Activated effector memory CD4-positive, alpha-beta T cell treated with Interleukin-2 at 50 U/mL for 16 hours (primary cell): ENCODE data around the gene TRMT61A.
A peak's percentile ranks its signal among the peaks of the same experiment; 100 is the strongest.
"Not testable (repeated sequence)": the region's sequence is repeated elsewhere in the genome, so short reads cannot be mapped to it uniquely, and the experiment has no call there.

Experiments
- DNase-seq: peaks from one replicate; pipeline ENCODE4 v3.0.0-alpha.2; 2020

The TRMT61A gene

GRCh38 chr14:103509864-103510723 lies 18.9 kb upstream of the TRMT61A start:
- DNase-seq = no peak

DNA sequence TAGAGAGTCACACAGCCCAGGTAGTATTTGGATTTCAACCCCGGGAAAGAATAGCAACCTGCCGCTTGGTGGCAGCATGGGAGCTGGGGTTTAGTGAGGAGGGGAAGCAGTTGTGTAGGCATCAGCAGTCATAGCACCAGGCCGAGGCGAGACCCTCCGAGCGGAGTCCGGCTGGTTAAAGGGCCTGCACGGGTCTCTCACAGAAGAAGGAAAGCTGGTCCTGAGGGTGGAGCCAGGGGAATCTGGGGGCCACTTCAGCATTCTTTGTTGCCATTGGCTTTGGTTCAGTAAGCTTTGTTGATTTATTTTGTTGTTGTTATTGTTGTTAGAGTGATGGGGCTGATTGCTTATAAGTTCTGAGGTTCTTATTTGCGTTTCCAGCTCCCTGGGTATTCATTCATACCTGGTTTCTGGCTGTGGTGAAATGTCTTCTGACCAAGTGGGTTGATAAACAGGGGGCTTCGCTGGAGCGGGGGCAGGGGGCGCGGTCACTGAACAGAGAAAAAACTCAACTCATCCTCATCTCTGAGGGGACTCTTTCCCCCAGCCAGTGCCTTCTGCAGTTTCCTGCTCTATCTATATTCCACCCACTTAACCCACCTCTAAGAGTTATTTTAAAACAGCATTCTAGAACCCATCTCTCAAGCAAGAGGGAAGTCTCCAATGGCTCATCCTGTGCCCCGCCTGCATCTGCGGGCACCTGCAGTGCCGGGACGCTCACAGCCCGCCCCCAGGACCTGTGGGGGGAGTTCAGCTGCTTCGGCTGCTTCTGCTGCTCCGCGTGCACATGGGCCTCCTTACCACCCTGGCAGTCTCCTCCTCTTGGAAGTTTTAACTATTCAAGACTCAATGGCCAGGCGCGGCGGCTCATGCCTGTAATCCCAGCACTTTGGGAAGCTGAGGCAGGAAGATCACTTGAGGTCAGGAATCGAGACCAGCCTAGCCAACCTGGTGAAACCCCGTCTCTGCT lies 18.0 kb upstream of the TRMT61A start:
- no peak for DNase-seq

DNA sequence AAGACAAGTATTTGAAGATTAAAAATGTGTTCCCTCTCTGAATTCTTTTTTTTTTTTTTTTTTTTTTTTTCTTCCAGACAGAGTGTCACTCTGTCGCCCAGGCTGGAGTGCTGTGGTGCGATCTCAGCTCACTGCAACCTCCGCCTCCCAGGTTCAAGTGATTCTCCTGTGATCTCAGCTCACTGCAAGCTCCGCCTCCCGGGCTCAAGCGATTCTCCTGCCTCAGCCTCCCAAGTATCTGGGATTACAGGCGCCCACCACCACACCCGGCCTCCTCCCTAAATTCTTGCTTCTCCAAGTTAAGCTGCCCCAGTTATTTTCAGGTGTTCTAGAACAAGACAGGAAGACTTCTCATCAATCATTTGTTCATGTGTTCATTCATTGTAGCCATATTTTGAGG lies 16.8 kb upstream of the TRMT61A start:
- not testable (repeated sequence) for DNase-seq

DNA sequence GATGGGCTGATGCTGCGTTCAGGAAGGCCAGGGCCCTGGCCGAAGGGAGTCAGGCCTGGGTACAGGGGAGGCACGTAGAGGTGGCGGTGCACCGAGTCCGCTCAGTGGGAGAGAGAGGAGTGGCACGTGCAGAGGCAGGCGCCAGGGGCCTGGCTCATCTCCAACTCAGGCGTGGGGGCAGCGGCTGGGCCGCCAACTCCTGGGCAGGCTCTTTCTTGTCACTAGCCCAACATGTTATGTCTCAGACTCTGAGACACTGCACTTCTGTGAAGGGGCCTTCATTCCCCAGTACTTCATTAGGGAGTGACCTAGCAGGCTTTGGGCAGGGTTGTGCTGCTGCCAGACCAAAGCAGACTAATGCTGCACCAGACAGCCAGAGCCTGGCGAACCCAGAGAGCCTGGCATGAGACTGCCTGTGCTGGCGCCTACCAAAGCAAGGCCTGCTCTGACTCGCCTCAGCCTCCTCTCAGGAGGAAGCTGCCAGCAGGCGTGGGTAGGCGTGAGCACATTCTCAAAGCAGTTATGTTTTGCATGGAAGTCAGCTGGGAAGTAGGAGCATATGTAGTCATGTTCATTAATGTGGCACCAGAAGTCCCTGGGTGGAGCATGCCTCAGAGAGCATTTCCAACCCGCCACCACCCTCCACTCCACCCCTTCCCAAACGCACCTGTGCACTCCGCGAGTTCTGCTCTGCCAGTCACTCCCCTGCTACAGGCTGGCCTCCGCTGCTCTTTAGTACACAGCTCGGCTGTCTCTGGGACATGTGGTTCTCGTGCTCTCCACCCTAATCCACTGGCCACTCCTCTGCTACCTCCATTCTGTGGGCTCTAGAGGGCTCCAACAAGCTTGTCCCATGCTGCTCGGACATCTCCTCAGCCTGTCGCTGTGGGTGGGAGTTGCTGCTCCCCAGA lies 16.0 kb upstream of the TRMT61A start:
- DNase-seq = no peak

- no peak for DNase-seq
These were observed 14.2 kb upstream of the TRMT61A start for GRCh38 chr14:103514596-103515421.

GRCh38 chr14:103516426-103517173 lies 12.4 kb upstream of the TRMT61A start:
- no peak for DNase-seq

DNA sequence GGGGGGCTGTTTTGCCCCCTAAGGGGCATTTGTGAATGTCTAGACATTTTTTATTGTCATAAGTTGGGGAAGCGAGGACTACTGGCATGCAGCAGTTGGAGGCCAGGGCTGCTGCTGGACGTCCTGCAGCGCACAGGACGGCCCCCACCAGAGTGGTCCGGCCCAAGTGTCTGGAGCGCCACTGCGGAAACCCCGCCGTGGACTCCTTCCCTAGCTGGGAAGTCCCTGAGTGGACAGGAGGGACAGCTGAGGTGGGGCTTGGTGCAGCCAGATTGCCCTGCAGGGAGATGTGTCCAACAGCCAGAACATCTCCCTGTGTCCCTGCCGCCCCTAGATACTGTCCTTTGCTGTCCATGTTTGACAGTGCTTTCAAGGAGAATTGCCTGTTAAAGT lies 11.8 kb upstream of the TRMT61A start:
- DNase-seq = no peak

DNA sequence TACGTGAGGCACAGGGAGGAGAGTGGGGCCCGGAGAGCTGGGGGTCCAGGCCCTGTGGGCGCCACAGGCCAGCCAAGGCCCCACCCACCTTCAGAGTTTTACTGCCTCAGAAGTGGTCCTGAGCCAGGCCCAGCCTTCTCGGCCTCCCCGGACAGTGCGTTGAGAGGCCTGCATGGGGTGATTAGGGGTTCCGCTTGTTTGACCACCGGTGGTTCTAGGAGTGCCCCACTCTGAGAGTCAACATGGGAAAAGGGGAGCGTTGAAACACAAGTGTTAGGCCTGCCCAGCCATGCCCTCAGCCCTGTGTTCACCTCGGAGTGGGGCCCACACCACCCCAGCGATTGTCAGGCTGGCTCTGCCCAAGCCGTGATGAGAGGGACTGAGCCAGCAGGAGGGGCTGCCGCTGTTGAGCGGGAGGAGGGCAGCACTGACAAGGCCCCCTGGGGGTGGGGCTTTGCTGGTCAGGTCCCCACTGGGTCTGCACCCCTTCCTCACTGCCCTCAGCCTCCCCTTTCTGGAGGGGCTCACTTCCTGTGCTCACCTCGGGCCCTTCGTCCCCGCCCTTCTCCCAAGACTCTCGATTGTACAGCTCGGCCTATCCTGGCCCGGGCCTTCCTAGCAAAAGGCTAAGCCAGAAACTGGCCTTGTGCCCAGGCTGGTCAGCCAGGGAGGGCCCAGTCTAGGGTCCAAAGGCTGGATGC lies 11.1 kb upstream of the TRMT61A start:
- DNase-seq = no peak

- DNase-seq = peak; percentile 30
These were observed 10.5 kb upstream of the TRMT61A start for GRCh38 chr14:103518422-103519042.

DNA sequence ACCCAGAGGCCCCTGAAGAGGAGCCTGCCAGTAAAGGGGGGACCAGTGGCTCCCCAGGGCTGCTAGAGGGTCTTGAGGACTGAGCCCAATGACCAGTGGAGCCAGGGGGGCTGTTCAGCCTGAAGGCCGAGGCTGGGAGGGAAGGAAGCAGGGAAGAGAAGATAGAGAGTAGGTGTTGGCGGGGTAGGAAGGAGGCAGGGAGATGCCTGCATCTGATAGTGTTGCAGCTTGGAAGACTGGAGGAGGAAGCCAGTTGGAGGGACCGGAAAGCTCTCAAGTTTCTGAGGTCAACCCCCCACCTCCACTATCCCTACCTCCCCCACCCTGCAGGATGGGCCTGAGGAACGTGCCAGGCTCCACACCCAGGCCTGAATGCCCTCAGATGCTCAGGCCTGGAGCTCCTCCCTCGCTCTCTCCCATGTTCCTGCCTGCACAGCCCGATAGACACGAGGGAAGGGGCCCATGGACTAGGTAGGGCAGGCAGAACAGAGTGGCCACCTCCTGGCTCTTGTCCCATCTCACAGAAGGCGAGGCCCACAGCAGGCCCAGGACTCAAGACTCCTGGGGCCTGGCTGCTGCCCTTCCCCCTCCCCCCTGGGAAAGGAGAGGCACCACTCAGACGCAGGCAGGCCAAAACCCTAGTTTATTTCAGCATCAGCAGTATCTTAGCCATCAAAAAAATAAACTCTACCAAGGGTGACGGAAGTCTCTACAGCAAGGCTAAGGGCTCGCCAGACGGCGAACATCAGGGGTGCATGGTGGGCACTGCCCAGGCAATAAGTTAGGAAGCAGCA lies 9.8 kb upstream of the TRMT61A start:
- DNase-seq = no peak

DNA sequence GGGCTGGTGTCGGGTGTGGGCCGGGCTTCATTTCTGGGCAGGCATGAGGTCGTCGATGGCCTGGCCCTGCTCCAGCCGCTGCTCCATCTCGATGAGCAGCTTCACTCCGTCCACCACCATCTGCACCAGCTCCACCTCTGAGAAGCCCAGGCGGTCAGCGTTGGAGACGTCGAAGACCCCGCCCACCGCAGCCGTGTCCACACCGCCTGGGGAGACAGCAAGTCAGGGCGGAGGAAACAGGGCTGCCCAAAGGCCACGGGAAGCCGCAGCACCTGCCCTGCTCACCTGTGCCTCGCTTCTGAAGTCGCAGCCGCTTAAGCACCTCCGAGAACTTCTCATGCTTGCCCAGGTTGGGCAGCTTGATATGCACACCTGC lies 9.2 kb upstream of the TRMT61A start:
- no peak for DNase-seq

GRCh38 chr14:103520269-103520656 lies 8.7 kb upstream of the TRMT61A start:
- no peak for DNase-seq

DNA sequence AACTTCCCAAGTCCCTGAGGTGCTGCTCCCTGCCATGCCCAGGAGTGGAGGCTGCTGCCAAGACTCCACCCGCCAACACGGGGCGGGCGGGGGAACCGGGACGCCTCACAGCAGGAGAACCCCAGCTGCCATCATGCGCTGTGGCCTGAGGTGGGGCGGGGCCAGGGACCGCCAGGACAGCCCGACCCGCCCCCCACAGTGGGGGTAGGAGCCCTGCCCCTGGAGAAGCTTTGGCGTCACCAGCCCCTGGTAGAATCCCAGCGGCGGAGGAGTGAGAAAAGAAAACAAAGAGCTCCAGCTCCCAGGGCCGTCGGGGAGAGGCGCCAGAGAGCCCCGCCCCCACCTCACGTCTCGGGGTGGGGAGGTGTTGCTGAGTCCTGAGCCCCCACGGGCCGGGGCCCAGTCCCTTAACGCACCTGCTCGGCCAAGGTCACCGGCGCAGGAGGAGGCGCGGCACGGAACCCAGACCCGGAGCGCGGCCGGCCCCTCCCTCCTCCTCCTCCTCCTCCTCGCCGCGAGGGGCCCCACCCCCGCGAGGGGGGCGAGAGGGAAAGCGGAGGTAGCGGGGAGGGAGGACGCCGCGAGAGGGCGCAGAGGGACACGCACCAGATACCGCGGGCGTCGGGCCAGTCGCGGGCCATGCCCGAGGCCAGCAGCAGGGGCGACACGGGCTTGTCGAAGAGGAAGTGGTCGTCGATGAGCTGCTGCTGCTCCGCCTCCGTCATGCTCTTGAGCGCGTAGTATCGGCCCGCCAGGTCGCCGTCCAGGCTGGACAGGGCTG lies 8.1 kb upstream of the TRMT61A start:
- DNase-seq = peak; percentile 61

DNA sequence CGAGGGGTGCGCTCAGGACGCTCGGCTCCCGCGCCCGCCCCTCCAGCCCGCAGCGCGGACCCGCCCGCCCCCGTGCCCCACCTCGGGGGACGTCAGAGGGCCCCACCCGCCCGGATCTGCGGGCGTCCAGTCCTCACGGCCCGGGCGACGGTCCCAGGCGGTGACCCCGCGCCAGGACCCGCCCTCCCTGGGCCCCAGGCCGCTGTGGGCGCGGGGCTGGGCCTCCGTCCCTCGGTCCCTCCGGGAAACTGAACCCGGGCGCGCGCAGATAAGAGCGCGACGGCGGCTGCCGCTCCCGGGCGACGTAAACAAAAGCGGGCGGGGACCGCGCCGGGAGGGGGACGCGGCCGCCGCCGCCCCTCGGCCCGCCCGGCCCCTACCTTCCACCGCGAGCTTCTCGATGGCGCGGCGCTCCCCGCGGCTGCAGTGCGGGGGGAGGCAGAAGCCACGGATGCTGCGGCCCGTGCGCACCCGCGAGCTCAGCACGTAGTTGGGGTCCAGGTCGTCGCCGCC lies 7.5 kb upstream of the TRMT61A start:
- DNase-seq = no peak

DNA sequence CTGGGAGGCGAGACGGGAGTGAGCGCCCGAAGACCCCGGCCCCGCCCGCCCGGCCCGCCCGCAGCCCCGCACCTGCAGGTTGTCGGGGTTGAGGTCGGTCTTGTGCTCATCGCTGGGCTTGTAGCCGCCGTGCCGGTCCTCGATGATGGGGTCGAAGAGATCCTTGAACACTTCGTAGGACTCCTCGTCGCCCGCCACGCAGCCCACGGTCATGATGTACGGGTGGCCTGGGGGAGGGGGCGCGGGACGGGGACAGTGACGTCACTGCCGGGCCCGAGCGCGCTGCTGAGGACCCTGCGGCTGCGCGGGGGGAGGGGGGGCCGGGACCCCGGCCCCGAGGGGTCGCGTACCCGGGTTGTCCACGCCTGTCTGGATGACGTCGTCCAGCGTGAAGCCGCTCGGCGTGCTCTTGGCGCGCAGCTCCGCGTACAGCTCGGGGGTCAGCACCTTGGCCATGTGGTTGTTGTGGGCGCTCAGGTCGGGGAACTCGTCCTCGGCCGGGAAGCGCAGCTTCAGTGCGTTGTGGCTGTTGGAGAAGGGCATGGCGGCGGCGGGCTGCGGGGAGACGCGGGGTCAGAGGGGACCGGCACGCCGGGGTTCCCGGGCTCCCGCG lies 6.9 kb upstream of the TRMT61A start:
- no peak for DNase-seq

- no peak for DNase-seq
These were observed 6.1 kb upstream of the TRMT61A start, which contains the start of gene CKB for GRCh38 chr14:103522649-103523574. Gene CKB, minus strand, starts transcription at chr14:103522830. Its CDS starts 337 bp downstream, at chr14:103522493.
